HG03565 (cell line): ENCODE measurements around the gene XRCC5.
"Not testable (repeated sequence)": the region's sequence is repeated elsewhere in the genome, so short reads cannot be mapped to it uniquely, and the experiment has no call there.

Experiments used
- ATAC-seq: cut with Tn5 transposase; IDR thresholded peaks from one replicate; pipeline ENCODE4 v1.9.1; 2021; ENCODE audit warnings: mild to moderate bottlenecking, moderate library complexity; ENCODE audit not compliant: unreplicated experiment

Gene XRCC5

DNA sequence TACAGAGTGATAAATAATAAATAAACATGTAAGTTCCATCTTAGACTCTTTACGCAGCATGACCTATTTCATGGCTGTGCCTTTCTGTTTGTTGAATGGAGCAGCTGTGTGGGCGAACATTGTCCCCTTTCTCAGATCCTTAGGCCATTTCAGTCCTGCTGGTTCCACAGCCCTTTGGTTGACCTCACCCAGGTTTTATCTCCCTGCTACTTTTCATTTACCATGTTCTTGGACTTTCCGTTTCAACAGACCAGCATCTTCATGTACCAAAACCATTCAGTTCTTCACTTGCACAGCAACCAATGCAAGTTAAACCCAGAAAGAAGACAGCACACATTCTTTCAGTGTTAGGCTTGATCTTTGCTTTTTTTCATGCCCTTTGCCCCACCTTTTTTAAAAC, 83.8 kb downstream of the XRCC5 start:
- ATAC-seq, result no peak

DNA sequence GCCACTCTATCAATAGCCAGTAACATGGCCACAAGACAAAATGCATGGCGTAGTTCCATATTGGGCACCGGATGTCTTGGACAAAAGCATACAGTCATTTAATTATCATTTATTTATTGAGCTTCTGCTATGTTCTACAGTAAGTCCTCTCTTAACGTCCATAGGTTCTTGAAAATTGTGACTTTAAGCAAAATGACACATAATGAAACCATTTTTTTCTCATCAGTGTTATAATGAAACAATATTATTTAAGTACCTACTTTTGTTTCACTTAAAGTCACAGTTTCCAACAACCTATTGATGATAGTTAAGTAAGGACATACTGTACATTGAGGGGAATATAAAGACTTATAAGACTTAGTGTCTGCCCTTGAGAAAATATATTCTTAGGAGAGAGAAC, 84.9 kb downstream of the XRCC5 start:
- no peak for ATAC-seq

DNA sequence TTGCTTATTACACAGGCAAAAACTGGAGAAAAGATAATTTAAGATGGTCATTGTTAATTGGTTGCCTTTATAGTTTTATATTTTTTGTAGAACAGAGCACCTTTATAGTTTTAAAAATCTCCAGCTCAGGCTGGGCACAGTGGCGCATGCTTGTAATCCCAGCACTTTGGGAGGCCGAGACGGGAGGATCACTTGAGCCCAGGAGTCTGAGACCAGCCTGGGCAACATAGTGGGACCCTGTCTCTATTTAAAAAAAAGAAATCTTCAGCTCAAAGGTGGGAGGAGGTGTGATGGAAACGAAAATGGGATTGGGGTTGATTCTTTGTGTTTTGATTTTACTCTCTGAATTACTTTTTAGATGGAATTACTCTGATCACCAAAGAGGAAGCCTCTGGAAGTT, 85.4 kb downstream of the XRCC5 start:
- no peak for ATAC-seq

DNA sequence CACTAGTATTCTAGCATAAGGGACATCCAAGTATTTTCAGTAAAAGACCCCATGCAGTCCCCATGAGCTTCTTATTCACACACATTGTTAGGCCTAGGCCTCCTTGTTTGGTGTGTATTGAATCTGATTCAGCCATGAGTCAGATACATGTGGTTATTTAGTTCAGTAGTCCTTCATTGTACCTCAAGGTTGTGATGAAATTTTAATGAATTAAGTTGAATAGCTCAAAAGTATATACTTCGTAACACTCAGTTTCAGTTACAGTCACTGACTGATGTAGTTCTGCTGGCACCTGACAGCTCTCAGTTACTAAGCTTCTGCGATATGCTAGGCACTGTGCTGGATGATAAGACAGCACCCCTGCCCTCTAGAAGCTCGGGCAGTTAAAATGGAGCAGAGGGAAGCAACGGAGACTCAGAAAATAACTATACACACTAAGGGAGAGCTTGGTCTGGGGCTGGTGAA, 86.4 kb downstream of the XRCC5 start:
- ATAC-seq, result no peak

DNA sequence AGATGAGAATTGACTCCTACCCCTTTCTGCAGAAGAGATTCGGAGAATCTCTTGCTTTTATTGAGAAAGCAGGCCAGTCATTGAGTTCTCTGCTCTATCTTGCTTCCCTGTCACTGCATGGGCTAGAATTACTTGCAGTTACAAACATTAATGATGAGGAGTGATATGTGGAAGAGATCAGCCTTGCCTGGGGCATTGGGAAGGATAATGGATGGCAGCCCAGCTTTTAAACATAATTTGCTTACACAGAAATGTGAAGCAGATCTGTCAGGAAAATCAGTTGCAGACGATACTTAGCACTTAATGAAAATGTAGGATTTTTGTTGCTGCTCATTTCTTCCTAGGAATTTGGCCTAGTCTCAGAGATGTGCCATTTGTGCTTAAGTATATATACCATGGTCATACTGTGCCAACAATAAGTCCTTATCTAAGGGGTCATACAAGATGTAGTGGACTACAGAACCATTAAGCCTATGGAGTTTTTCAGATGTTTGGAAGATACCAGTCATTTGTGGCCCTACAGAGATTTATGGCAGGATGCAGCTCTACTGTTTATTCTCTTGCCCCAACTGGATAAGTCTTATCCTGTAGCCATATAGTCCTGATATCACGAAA, 92.7 kb downstream of the XRCC5 start:
- ATAC-seq, result no peak

DNA sequence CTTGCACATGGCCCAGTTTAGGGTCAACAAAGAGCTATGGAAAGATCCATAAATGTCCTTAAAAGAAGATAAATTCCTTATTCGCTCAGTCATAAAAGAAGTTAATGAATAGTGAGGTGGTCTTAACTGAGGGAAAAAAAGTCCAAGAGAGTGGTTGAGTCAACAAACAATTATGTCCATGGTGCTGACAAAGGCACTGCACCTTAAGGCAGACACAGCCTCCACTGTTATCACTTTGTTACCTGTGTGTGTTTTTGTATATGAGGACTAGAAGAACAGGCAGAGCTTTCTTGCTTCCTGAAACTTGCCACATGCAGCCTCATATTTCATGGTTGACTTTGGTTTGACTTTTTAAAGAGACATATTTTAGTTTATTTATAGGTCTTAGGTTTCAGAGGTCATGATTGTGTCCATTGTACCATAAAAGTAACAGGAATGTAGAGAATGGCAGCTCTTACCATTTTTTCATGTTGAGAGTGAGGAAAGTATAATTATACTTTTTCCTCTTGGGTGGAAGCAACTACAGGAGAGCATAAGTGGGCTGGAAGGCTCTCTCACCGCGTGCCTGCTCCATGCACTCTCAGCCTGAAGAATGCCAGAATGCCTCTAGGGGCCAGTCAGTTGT, 93.6 kb downstream of the XRCC5 start:
- ATAC-seq, result no peak

DNA sequence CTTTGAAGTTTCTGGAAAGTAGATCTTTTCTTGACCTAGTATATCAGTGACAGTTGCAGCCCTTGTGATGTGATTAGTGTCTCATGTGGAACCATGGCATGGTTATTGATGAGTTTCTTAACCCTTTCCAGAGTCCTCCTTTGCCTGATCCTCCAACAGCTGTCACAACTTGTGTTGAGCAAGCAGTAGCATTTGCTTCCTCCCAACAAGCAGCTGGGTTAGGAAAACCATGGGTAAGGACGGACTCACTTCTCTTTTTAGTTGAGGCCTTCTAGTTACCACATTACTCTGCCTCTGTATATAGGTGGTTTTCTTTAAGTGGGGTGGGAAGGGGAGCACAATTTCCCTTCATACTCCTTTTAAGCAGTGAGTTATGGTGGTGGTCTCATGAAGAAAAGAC, 96.3 kb downstream of the XRCC5 start:
- no peak for ATAC-seq

DNA sequence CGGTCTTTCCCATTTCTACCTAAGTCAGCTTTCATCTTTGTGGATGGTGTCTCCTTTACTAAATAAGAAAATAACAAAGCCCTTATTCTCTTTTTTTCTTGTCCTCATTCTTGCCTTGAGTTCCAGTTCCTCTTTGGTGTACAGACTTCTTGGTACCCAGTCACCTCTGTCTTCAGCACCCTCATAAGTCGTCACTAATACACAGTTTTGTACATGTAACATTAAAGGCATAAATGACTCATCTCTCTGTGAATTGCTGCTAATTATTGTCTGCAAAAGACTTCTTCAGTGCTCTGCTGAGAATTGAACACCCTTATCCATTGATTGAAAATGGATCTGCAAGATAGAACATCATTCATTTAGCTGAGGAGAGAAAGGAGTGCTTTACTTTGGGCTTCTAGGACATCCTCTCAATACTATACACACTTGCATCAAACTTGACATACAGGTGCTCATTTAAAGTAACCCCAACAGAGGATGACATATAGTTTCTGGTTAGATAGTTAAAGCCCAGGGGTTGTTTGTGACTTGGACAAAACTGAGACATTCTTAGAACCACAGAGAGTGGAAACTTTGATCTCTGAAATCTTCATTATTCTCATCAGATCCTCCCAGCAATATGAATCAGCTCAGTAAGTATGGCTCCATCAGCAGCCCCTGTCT, 97.0 kb downstream of the XRCC5 start:
- ATAC-seq, result peak; percentile 77

DNA sequence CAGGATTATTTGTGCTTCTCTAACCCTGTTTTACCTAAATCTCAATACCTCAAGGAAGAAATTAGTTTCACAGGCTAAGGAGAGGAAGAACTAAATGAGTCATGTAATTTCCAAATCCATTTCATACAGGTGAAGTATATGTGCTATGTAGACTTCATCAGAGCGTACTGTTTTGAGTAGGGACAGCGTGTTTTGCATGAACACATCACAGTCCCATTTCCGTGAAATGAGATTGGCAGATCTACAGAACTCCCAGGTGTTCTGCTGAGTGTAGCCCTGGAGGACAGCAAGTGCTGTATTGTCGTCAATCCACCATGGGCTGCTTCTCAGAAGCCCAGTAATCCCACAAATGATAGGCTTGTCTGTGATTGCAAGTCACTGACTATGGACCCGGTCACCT, 97.7 kb downstream of the XRCC5 start:
- ATAC-seq, result no peak

DNA sequence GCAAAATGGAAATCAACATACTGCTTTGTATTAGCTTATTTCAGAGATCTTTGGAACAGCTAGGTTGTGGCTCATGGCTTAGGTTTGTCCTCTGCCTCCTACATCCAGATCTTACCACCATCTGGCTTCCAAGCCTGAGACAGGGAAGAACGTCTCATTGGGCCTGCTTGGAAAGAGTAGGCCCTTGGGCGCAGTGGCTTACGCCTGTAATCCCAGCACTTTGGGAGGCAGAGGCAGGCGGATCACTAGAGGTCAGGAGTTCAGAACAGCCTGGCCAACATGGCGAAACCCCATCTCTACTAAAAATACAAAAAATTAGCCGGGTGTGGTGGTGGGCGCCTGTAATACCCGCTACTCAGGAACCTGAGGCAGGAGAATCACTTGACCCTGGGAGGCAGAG, 99.5 kb downstream of the XRCC5 start:
- not testable (repeated sequence) for ATAC-seq

DNA sequence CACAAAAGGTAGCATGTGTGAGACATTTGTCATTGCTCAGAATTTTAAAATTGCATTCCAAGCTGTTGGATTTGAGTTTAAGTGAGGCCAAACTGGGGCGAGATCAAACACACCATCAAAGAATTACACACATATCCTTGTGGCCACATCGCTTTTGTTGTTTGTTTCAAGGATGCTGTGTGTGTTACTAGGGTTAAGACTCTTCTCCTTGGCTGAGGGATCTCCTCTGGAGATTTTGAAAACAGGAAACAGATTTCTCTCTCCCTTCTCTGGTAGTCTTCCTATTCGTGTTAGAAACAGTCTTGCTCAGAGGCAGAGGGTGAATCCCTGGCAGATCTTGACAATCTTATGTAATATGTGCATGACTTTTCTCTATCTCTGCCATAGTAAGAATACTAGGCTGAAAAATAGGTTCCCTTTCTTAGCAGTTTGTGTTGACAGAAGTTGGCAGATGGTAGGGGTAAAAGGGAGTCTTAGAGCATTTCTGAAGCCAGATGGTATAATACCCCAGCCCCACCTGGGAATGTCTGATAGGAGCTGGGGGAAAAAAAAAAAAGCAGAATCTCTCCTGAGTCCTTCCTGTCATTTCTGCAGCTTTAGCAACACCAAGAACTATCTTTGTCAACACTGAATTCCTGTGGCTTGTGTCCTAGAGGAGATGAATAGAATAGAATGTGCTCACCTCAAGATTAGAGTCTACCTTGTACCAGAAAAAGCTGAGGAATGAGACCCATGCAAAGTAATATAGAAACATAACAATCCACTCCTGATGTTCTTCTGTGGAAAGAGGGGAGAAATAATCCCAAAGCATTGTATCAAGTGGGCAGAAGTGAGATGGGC, 101.8 kb downstream of the XRCC5 start:
- ATAC-seq, result no peak

DNA sequence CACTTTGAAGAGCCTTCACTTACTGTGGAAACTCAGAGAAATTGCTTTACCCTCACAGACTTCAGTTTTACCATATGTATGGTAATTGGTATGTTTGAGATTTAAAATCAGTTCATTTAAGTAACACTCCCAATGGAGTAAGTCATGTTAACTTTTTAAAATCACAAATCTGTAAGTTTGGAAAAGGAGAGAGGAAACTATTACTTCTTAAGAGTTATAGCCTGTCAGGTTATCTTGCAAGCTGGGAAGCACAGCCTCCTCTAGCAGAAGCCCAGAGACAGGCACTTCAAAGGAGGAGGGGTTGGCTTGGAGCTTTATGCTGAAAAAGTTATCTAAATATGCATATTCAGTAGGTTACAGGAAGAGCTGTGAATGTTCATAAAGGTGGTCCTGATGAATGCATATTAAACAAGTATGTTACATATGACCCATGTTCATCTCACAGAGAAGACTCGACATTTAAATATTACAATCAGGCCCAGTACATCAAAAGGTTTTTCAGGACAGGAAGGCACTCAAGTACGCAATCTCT, 102.5 kb downstream of the XRCC5 start:
- ATAC-seq, result no peak

DNA sequence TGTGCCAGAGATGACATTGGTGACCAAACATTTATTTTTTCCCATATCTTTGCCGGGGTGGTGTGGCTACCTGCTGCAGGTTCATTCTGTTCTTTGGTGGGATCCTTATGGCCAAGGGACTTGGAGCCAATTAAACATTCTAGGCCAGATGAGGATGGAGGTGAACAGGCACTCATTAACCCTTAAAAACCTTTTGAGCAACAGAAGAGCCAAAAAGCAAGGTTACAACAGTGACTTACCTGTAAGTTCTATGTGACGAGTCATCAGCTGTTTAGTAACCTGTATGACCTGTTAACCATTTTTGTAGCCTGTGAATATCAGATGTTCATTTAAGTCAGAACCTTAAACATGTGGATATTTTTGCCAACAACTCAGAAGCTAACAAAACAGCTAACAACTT, 105.6 kb downstream of the XRCC5 start:
- ATAC-seq, result no peak

DNA sequence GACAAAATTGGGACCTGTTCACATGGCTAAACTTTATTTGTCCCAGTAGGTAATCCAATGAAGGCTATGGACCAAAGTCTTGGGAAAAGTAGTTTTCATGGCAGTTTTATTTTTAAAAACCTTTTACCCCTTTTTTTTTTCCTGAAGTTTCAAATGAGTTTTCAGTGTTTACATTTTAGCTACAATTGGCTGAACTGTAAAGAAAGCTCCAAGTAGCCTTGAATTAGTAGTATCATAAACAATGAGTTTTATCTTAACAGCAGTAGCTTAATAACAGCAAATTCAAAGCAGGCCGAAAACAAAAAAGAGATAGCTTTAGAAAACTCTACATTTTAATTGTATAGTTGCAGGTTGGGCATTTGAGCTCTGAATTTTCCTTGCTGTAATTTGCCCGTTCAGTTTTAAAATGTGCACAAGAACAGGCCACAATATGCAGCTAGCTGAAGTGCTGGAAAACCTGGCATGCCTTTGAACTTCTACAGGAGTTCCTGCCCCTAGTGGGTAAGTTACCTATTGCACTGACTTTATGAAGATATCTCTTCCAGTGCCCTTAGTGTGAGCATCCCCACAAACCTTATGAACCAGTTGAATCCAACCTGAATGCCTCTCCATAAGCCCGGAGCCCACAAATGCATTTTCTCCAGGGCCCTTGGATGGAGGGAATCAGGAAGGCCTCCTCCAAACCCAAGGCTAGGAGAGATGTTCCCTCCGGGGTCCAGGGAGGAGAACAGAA, 106.7 kb downstream of the XRCC5 start:
- no peak for ATAC-seq

DNA sequence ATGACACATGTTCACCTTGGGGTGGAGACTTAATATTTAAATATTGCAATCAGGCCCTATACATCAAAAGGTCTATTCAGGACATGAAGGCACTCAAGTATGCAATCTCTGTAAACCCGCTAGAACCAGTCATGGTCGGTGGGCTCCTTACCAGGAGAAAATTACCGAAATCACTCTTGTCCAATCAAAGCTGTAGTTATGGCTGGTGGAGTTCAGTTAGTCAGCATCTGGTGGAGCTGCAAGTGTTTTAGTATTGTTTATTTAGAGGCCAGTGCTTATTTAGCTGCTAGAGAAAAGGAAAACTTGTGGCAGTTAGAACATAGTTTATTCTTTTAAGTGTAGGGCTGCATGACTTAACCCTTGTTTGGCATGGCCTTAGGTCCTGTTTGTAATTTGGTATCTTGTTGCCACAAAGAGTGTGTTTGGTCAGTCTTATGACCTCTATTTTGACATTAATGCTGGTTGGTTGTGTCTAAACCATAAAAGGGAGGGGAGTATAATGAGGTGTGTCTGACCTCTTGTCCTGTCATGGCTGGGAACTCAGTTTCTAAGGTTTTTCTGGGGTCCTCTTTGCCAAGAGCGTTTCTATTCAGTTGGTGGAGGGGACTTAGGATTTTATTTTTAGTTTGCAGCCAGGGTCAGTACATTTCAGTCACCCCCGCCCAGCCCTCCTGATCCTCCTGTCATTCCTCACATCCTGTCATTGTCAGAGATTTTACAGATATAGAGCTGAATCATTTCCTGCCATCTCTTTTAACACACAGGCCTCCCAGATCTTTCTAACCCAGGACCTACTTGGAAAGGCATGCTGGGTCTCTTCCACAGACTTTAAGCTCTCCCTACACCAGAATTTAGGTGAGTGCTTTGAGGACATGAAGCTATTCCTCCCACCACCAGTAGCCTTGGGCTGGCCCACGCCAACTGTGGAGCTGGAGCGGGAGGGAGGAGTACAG, 108.1 kb downstream of the XRCC5 start:
- ATAC-seq, result no peak

DNA sequence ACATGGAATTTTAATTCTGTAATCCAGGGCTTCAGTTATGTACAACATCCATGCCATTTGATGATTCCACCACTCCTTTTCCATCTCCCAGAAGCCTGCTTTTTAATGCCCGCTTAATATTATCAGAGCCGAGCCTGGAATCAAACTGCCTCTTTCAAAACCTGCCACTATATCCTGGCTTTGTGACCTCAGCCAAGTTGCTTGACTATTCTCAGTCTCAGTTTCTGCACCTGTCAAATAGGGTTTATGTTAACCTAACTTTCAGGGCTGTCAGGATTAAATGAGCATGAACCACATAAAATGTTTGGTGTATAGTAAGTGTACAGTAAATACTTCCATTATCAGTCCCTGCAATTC, 108.7 kb downstream of the XRCC5 start:
- ATAC-seq, result no peak

DNA sequence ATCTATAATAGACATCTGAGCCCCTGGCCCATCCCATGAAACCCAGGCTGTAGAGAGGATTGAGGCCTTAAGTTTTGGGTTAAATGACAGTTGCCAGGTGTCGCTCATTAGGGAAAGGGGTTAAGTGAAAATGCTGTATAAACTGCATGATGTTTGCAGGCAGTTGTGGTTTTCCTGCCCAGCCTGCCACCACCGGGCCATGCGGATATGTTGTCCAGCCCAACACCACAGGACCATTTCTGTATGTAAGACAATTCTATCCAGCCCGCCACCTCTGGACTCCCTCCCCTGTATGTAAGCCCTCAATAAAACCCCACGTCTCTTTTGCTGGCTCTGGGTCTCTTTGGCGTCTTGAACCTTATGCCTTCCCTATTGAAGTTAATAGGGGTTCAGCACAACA, 110.7 kb downstream of the XRCC5 start:
- ATAC-seq, result no peak

DNA sequence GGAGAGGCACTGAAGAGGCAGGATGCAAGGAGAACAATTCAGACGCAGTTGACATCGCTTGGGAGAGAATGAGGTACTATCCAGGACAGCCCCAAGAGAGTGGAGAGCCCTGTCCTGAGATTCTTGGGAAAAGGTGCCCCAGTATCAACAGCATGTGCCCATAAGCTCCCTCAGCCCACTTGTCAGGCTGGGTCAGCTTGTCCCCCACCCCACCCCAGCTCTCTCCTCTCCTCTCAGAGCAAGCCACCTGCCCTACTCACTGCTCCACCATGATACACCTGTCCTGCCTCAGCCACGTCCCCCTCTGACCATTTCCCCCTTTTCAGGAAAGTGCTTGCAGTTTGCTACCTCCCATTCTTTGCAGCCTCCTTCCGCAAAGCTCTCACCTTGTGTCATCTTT, 111.8 kb downstream of the XRCC5 start:
- no peak for ATAC-seq

DNA sequence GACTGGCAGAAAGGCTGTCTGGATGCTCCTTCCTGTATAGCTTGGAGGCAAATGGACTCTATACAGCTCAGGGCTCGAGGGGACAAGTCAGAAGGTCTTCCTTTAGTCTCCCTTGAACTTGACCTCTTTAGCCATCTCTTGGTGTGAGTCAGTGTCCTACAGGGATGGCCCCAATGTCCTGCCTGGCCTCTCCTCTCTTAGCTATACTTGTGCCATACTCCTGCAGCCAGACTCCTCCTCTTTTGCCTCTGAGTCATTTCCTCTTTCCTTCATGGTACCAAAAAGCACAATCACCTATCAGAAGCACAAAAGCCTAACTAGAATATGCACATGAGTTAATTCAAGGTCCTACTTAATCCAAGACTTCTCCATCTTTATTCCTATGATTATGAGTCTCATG, 112.7 kb downstream of the XRCC5 start:
- ATAC-seq, result no peak
